ENCODE measurements around the gene ARID3C. TPM values are rescaled to one million over a fixed set of nuclear protein-coding genes. Genes with fewer than 3 reads are reported as not detected.

Gene ARID3C
- total RNA-seq, 4 donors from 2014 or later, result not detected

DNA sequence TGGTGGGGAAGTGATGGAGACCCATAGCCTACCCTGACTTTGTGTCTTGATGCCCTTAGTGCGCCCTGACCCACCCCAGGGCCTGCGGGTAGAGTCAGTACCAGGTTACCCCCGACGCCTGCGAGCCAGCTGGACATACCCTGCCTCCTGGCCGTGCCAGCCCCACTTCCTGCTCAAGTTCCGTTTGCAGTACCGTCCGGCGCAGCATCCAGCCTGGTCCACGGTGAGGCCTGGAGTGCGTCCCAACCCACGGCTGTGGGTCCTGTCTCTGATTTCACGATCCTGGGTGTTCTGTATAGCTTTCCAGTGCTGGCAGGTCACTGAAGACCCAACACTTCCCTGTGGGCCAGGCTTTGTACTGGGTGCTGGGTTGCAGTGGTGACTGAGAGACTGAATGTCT is 29.6 kb upstream of the ARID3C start:
- H3K27me3 ChIP-seq, result no peaks in the 10 kb centered on the region
- TF ChIP-seq POLR2A (IDR thresholded peaks at IDR 0.05), result no peak
- TF ChIP-seq EP300 (IDR thresholded peaks at IDR 0.05), result no peak
- TF ChIP-seq, protein P1, sequence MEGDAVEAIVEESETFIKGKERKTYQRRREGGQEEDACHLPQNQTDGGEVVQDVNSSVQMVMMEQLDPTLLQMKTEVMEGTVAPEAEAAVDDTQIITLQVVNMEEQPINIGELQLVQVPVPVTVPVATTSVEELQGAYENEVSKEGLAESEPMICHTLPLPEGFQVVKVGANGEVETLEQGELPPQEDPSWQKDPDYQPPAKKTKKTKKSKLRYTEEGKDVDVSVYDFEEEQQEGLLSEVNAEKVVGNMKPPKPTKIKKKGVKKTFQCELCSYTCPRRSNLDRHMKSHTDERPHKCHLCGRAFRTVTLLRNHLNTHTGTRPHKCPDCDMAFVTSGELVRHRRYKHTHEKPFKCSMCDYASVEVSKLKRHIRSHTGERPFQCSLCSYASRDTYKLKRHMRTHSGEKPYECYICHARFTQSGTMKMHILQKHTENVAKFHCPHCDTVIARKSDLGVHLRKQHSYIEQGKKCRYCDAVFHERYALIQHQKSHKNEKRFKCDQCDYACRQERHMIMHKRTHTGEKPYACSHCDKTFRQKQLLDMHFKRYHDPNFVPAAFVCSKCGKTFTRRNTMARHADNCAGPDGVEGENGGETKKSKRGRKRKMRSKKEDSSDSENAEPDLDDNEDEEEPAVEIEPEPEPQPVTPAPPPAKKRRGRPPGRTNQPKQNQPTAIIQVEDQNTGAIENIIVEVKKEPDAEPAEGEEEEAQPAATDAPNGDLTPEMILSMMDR (IDR thresholded peaks at IDR 0.05), result no peak
- TF ChIP-seq POLR2AphosphoS5 (IDR thresholded peaks at IDR 0.05), result no peak
- H3K4me3 ChIP-seq, result no peak overlapping the region
- peaks cover 0 to 25% (median 21%) of the 10 kb centered on the region in 3 donors for H3K4me1 ChIP-seq
- no peak for ATAC-seq
- no peak overlapping the region for H3K27ac ChIP-seq
- WGBS, 2 donors (ENCODE audit: low coverage in 1 of 2), result 85 to 89% methylated on average over 6 to 8 of the region's 14 CpGs
- no peaks in the 10 kb centered on the region for H3K9me3 ChIP-seq
- peaks cover 0 to 53% of the 10 kb centered on the region in 2 donors for H3K36me3 ChIP-seq

DNA sequence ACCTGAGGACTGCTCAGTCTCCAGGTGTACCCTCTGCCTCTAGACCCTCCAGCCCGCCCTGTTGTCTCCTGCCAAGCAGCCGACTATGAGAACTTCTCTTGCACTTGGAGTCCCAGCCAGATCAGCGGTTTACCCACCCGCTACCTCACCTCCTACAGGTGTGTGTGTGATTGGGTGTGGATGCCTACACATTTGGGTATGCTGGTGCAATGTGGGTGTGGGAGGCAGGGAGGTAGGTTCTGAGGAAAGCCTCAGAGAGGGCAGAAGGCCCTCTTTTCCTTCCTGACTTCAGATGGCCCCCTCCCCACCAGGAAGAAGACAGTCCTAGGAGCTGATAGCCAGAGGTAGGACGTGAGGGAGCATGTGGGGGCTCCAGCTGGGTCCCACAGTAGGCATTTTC is 28.1 kb upstream of the ARID3C start:
- Histone ChIP-seq H3K27me3 (no peaks in the 10 kb centered on the region), H3K36me3 (peaks cover 0 to 47% of the 10 kb centered on the region in 2 donors), H3K4me3 (no peak overlapping the region), H3K9me3 (no peaks in the 10 kb centered on the region), H3K4me1 (peaks cover 0 to 39% (median 36%) of the 10 kb centered on the region in 3 donors), H3K27ac (no peak overlapping the region)
- no peak for ATAC-seq
- no peak for TF ChIP-seq EP300 (IDR thresholded peaks at IDR 0.05)
- no peak for TF ChIP-seq POLR2AphosphoS5 (IDR thresholded peaks at IDR 0.05)
- TF ChIP-seq, protein P1 (IDR thresholded peaks at IDR 0.05), result no peak
- TF ChIP-seq POLR2A (IDR thresholded peaks at IDR 0.05), result no peak
- 100% methylated on average over 1 of the region's 5 CpGs; no CpG with 5 or more reads in 1 of the 2 donors for WGBS, 2 donors (ENCODE audit: low coverage in 1 of 2)

DNA sequence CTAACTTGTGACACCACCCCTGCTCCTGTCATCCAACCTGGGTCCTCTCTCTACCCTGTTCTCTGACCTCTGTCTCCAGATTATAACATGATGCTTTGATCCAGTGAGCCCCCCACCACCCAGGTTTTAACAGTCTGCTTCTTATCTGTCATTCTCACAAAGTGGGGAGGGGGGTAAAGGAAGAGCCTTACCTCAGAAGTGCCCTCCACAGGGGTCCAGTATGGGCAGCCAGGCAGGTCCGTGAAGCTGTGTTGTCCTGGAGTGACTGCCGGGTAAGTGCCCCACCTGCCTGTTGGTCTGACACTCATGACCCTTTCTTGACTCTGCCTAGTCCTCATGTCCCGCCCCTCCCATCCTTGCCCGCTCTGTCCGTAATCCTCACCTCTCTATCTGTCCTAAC is 26.5 kb upstream of the ARID3C start:
- 87 to 88% methylated on average over 3 to 5 of the region's 5 CpGs for WGBS, 2 donors (ENCODE audit: low coverage in 1 of 2)
- TF ChIP-seq POLR2A (IDR thresholded peaks at IDR 0.05) (no peak), POLR2AphosphoS5 (IDR thresholded peaks at IDR 0.05) (no peak), EP300 (IDR thresholded peaks at IDR 0.05) (no peak)
- TF ChIP-seq, protein P1 (IDR thresholded peaks at IDR 0.05), result no peak
- no peak for ATAC-seq
- H3K27ac ChIP-seq, result peak overlapping the region; percentile 17 to 95 (median 86)
- H3K36me3 ChIP-seq, result peaks cover 0 to 32% of the 10 kb centered on the region in 2 donors
- H3K27me3 ChIP-seq, result no peaks in the 10 kb centered on the region
- no peak overlapping the region for H3K4me3 ChIP-seq
- no peaks in the 10 kb centered on the region for H3K9me3 ChIP-seq
- H3K4me1 ChIP-seq, result peaks cover 0 to 53% (median 46%) of the 10 kb centered on the region in 3 donors

DNA sequence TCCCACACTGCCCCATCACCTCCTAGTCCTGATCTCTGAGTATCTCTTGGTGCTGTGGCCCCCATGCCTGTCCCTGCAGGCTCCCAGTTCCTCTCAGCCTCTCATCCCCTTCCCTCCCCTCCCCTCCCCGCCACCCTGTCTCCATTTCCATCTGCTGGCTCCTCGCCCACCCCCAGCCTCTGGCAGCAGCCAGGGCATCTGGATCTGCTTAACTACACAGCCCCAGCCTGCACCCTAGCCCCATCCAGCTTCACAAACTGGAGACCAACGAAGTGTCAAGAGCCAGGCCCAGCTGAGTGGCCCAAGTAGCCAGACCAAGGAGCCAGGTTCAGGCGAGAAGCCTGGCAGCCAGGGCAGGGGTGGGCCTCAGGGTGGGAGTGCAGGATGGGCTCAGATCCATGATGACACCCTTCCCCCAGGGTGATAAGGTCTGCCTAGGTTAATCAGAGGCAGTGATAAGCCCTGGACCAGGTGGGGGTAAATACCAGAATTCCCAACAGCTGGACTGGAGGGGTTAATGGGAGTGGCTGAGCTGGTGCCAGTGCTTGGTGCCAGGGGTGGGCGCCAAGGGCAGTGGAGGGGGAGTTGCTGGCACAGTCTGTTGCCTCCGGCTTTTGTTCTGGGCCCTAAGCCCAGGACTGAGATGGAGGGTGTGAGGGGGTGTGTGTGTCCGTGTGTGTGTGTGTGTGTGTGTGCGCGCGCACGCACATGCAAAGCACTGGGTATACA is 25.6 kb upstream of the ARID3C start:
- H3K36me3 ChIP-seq, result peaks cover 0 to 30% of the 10 kb centered on the region in 2 donors
- H3K4me1 ChIP-seq, result peaks cover 0 to 53% (median 46%) of the 10 kb centered on the region in 3 donors

More for the DNA sequence above, 25.6 kb upstream of the ARID3C start:
- H3K4me3 ChIP-seq, result peak overlapping the region in 1 of 2 donors; percentile 53
- ATAC-seq, result peak; percentile 68
- H3K27me3 ChIP-seq, result no peaks in the 10 kb centered on the region
- TF ChIP-seq, protein P1 (IDR thresholded peaks at IDR 0.05), result no peak
- no peak for TF ChIP-seq EP300 (IDR thresholded peaks at IDR 0.05)
- TF ChIP-seq POLR2AphosphoS5 (IDR thresholded peaks at IDR 0.05), result peak; percentile 90
- no peak for TF ChIP-seq POLR2A (IDR thresholded peaks at IDR 0.05)
- H3K27ac ChIP-seq, result peak overlapping the region; percentile 19 to 95 (median 86)
- WGBS, 2 donors (ENCODE audit: low coverage in 1 of 2), result 0 to 6% methylated on average over 2 to 3 of the region's 11 CpGs
- no peaks in the 10 kb centered on the region for H3K9me3 ChIP-seq

All from gastroesophageal sphincter (tissue), 4 donors.